ENCODE results near the gene ZNF610. TPM values are rescaled to one million over a fixed set of nuclear protein-coding genes. Genes with fewer than 3 reads are reported as not detected.
A peak's percentile ranks its signal among the peaks of the same experiment; 100 is the strongest.

The ZNF610 gene
- total and polyA plus RNA-seq, 2 of the 13 experiments (the other 11 are each of a cell fraction or from before 2014, with no cell fraction given), result 0.32 to 0.69 TPM

- TF ChIP-seq ZNF383 (CRISPR knock-in tag; IDR thresholded peaks at IDR 0.05; ENCODE audit: borderline replicate concordance), result no peak
- TF ChIP-seq, protein P1, sequence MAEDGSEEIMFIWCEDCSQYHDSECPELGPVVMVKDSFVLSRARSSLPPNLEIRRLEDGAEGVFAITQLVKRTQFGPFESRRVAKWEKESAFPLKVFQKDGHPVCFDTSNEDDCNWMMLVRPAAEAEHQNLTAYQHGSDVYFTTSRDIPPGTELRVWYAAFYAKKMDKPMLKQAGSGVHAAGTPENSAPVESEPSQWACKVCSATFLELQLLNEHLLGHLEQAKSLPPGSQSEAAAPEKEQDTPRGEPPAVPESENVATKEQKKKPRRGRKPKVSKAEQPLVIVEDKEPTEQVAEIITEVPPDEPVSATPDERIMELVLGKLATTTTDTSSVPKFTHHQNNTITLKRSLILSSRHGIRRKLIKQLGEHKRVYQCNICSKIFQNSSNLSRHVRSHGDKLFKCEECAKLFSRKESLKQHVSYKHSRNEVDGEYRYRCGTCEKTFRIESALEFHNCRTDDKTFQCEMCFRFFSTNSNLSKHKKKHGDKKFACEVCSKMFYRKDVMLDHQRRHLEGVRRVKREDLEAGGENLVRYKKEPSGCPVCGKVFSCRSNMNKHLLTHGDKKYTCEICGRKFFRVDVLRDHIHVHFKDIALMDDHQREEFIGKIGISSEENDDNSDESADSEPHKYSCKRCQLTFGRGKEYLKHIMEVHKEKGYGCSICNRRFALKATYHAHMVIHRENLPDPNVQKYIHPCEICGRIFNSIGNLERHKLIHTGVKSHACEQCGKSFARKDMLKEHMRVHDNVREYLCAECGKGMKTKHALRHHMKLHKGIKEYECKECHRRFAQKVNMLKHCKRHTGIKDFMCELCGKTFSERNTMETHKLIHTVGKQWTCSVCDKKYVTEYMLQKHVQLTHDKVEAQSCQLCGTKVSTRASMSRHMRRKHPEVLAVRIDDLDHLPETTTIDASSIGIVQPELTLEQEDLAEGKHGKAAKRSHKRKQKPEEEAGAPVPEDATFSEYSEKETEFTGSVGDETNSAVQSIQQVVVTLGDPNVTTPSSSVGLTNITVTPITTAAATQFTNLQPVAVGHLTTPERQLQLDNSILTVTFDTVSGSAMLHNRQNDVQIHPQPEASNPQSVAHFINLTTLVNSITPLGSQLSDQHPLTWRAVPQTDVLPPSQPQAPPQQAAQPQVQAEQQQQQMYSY (CRISPR knock-in tag; IDR thresholded peaks at IDR 0.05), result peak; percentile 81
- TF ChIP-seq ZNF724P (CRISPR knock-in tag; IDR thresholded peaks at IDR 0.05; ENCODE audit: borderline replicate concordance), result peak; percentile 51; the same call in 1 of the 2 replicates
- no peak for TF ChIP-seq MIER2 (CRISPR knock-in tag; IDR thresholded peaks at IDR 0.05)
- TF ChIP-seq TFDP2 (CRISPR knock-in tag; IDR thresholded peaks at IDR 0.05), result peak; percentile 52; the same call in 1 of the 2 replicates
- peak; percentile 24; the same call in 1 of the 2 replicates for TF ChIP-seq ZMYM3 (CRISPR knock-in tag; IDR thresholded peaks at IDR 0.05)
- TF ChIP-seq MTA1 (CRISPR knock-in tag; IDR thresholded peaks at IDR 0.05; ENCODE audit: borderline replicate concordance), result no peak
- TF ChIP-seq YEATS2 (CRISPR knock-in tag; IDR thresholded peaks at IDR 0.05; ENCODE audit: borderline replicate concordance), result peak; percentile 38; the same call in 1 of the 2 replicates
- no peak for TF ChIP-seq TBX3 (IDR thresholded peaks at IDR 0.05; ENCODE audit: borderline replicate concordance)
- TF ChIP-seq ZSCAN9 (CRISPR knock-in tag; IDR thresholded peaks at IDR 0.05; ENCODE audit: borderline replicate concordance), result no peak
- peak; percentile 51; the same call in 1 of the 2 replicates for TF ChIP-seq TGIF2 (CRISPR knock-in tag; IDR thresholded peaks at IDR 0.05)
- TF ChIP-seq, protein P2, sequence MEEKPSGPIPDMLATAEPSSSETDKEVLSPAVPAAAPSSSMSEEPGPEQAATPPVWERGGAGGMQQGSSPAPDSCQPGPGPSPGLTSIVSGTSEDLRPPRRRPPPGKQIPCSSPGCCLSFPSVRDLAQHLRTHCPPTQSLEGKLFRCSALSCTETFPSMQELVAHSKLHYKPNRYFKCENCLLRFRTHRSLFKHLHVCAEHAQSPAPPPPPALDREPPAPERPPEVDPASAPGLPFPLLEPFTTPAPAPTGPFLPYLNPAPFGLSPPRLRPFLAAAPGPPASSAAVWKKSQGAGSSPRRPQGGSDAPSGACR (CRISPR knock-in tag; IDR thresholded peaks at IDR 0.05), result no peak
- TF ChIP-seq, protein P3, sequence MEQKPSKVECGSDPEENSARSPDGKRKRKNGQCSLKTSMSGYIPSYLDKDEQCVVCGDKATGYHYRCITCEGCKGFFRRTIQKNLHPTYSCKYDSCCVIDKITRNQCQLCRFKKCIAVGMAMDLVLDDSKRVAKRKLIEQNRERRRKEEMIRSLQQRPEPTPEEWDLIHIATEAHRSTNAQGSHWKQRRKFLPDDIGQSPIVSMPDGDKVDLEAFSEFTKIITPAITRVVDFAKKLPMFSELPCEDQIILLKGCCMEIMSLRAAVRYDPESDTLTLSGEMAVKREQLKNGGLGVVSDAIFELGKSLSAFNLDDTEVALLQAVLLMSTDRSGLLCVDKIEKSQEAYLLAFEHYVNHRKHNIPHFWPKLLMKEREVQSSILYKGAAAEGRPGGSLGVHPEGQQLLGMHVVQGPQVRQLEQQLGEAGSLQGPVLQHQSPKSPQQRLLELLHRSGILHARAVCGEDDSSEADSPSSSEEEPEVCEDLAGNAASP (CRISPR knock-in tag; IDR thresholded peaks at IDR 0.05; ENCODE audit: borderline replicate concordance), result no peak
- no peak for TF ChIP-seq MLLT10 (CRISPR knock-in tag; IDR thresholded peaks at IDR 0.05)
- no peak for TF ChIP-seq ZNF124 (CRISPR knock-in tag; IDR thresholded peaks at IDR 0.05)
- TF ChIP-seq ATAD3A (CRISPR knock-in tag; IDR thresholded peaks at IDR 0.05), result no peak
- TF ChIP-seq TFDP1 (CRISPR knock-in tag; IDR thresholded peaks at IDR 0.05; ENCODE audit: borderline replicate concordance), result no peak
Measured at GRCh38 chr19:52296773-52297600, 39.1 kb upstream of the ZNF610 start, which contains the start of gene ZNF480 (continued).

All from HepG2 (cell line).